GM18520 (cell line): ENCODE data around the gene CREB5.
"Not testable (repeated sequence)": the region's sequence is repeated elsewhere in the genome, so short reads cannot be mapped to it uniquely, and the experiment has no call there.

Source experiments
- ATAC-seq: cut with Tn5 transposase; IDR thresholded peaks from one replicate; pipeline ENCODE4 v1.9.1; 2021; ENCODE audit not compliant: unreplicated experiment

CREB5 gene

GRCh38 chr7:28572321-28573058 lies 160.2 kb downstream of the CREB5 start:
- no peak for ATAC-seq

GRCh38 chr7:28573059-28573553 lies 160.8 kb downstream of the CREB5 start:
- ATAC-seq = no peak

- ATAC-seq = no peak
Observed at GRCh38 chr7:28573651-28574301, 161.5 kb downstream of the CREB5 start.

DNA sequence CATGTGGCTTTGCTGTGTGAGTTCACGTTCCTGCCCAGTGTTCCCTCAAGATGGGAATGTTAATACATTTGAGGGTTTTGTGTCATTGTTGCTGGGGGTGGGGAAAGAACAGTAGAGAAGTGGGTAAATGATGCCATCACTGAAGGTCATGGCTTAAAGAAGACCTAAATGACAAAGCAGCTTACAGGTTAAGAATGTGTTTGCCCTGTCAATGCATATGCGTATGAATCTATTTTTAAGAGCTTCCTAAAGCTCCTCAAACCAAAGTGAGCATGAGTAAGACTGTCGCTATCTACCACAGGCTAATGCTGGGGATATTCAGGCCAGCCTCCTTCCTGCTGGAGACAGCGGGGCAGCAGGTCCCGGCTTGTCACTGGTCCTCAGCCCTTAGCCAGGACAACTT lies 162.9 kb downstream of the CREB5 start:
- ATAC-seq = no peak

DNA sequence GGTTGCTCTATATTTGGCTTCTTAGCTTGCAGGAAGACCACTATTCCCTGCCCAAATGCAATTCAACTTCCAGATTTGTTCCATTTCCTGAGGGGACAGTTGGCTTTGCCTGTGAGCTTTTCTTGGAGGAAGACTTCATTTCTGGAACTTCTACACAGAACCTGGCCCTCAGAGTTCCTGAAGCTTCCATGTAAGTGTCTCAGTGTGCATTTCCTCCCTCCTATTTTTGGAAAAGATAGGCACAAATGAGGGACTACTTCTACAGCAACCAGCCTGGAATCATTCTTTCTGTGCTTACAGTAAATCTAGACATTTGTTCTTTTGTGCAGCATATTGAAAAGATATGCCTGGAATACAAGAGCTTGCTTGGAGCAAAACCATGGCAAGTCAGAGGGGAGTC lies 164.3 kb downstream of the CREB5 start:
- ATAC-seq = no peak

DNA sequence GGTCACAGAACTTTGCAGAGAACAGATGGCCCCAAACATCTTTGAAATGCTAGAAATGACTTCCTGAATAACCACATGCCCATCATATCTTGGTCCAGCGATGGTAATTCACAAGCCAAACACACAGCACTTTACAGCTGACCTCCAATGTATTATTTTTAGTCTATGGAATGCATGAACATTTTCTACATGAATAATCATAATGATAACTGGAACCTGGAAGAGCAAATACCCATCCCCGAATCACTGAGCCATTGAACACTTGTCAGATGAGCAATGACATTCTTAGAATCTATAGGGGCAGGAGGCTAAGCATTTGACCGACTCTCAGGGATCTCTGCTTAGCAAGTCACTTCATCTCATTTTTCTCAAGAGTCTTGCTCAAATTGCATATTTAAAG lies 167.3 kb downstream of the CREB5 start:
- no peak for ATAC-seq

DNA sequence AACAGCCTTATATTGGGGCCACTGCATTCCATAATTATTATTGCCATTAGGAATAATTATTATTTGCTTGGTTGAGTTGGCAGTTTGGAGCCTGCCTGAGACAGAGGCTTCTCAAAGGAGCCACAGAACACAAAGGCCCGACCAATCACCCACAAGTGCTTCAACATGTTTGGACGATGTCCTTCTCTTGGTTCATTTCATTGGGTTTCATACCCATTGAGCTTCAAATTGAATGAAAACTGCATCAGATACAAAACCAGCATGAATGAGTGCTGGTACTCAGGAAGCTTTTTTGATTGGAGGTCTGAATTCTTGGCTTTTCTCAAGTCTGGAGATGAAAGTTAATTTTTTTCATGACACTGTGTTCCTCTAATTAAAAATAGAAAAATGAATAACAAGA lies 168.3 kb downstream of the CREB5 start:
- ATAC-seq = no peak

DNA sequence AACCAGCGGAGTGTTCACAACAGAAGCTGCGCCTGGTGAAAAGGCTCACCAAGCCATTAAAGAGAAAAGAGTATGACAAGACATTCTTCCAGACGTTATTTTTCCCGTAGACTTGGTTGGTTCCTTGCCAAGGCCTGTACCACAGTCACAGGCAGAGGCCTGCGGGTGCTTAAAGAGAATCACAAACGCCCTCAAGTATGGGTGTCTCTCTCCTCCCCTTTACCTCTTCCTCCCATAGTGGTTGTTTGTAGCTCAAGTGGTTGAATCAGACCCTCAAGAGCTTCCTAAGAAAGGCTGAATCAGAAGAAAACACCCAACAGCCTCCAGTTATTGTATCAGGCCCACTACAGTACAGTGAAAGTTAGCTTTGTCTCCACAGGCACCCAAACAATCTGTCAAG lies 169.0 kb downstream of the CREB5 start:
- ATAC-seq = no peak

GRCh38 chr7:28582226-28582625 lies 169.9 kb downstream of the CREB5 start:
- ATAC-seq = no peak

GRCh38 chr7:28584235-28584634 lies 171.9 kb downstream of the CREB5 start:
- ATAC-seq = no peak

GRCh38 chr7:28586736-28587135 lies 174.4 kb downstream of the CREB5 start:
- ATAC-seq = no peak

DNA sequence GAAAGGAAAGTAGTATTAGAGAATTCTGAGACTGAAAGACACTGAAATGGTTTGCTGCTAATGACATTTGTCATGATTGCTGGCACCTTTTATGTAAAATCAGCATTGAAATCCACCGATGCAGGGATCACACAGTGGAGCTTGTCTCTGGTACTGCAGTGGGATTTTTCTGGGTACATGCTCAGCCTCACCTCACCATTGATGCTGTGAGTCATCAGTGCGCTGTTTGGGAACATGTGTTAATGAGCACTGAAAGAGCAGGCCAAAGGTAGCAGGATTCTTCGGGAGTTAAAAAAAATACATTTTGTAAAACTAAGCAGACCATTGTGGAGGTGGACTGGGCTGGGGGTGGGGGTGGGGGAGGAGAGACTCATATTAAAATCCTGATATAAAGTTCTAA lies 174.9 kb downstream of the CREB5 start:
- no peak for ATAC-seq

GRCh38 chr7:28588602-28589001 lies 176.3 kb downstream of the CREB5 start:
- no peak for ATAC-seq

- ATAC-seq = no peak
Observed at GRCh38 chr7:28591041-28591674, 178.8 kb downstream of the CREB5 start.

- ATAC-seq = no peak
Observed at GRCh38 chr7:28591725-28592349, 179.5 kb downstream of the CREB5 start.

DNA sequence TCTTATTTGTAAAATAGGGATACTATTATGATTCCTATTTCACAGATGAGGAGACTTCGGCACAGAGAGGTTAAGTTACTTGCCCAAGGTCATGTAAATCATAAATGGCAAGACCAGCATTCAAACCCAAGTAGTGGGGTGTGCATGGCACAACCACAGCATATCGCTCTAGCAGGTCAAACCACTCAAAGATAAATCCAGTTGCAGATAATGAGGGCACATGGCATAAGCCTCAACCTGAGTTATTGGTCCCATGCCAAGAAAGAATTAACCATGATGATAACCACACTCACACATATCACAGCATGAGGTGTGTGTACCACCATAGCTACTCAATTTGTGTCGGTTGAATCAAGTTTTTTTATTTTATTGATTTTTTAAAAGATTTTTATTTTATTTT lies 180.5 kb downstream of the CREB5 start:
- no peak for ATAC-seq

DNA sequence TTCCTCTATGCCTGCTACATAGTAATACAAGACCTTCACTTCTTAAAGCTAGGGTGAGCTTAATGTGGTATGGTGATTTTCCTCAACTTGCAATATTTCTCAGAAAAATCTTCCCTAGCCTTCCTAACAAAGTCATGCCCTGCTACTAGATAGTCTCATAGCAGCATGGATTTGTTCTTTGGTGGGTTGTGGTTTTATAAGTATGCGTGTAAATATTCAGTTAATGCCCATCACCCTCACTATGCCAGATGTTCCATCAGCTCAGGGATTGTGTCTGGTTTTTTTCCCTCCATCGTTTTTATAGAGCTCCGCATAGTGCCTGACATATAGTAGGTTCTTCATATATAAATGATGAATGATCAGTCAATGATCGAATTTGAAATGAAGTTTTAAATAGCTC lies 182.8 kb downstream of the CREB5 start:
- ATAC-seq = no peak

- ATAC-seq = no peak
Observed at GRCh38 chr7:28595801-28596200, 183.5 kb downstream of the CREB5 start.

DNA sequence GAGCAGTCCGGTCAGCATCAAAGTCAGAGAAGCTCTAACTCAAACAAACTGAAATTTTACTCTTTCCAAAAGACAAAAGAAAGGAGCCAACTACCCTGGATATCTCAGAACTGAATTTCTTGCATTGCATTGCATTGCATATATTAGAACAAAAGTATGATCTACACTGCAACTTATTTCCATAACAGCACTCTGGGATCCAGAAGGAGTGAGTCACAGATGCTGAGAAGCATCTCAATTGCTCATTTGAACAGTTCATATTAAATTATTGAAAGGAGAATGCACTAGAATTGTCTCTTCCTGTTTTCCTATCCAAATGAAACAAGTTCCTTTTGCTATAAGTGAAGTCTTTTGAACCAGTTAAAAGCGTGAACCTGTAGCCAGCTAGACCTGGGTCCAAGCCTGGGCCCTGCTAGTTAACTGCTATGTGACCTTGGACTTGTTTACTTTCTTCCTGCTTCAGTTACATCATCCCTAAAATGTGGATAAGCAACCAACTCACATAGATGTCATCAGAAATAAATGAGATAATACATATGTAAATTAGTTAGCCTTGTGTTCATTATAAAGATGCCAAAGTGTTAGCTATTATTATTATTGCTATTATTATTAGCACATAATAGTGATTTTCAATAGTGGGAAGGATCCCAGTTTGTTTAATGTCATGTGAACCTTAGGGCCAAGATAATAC lies 184.1 kb downstream of the CREB5 start:
- ATAC-seq = no peak

- no peak for ATAC-seq
Observed at GRCh38 chr7:28597284-28597683, 185.0 kb downstream of the CREB5 start.

GRCh38 chr7:28598037-28598436 lies 185.7 kb downstream of the CREB5 start:
- not testable (repeated sequence) for ATAC-seq
